Caco-2 (cell line): ENCODE data around the gene SORCS2. TPM values are rescaled to one million over a fixed set of nuclear protein-coding genes. Genes with fewer than 3 reads are reported as not detected.

Experiments used
- BruUV-seq: library from RNA; stranded (reverse); fragments of 400-500 nt; replicated peaks from 2 replicates; lab custom pipeline; 2021; lab: Mats Ljungman, UMichigan
- CTCF ChIA-PET: fragments of 300-600 bp; sonication (Branson Sonifier 250); formaldehyde crosslinking; loops from one replicate; lab custom pipeline; 2022; ENCODE audit warnings: antibody characterized with exemption; lab: Charles Lee
- POLR2A ChIA-PET: fragments of 300-600 bp; sonication (Branson Sonifier 250); formaldehyde crosslinking; loops from one replicate; lab custom pipeline; 2022; ENCODE audit warnings: antibody characterized with exemption; lab: Charles Lee
- DNase-seq, 2 experiments: peaks; one replicate each; pipeline versions ENCODE4 v3.0.0 to v3.0.0-alpha.2; 2020 to 2022
- H3K27me3 ChIP-seq: replicated peaks from 2 replicates; pipeline ENCODE4 v1.6.0; 2011; ENCODE audit warnings: low read length; ENCODE audit not compliant: control insufficient read depth, insufficient read depth
- H3K36me3 ChIP-seq: 2 replicates; pipeline ENCODE4 v1.5.1; 2011; ENCODE audit warnings: low read length; ENCODE audit not compliant: control insufficient read depth, insufficient read depth
- H3K4me1 ChIP-seq: fragments of 250-450 bp; sonication (Bioruptor Pico); 2 replicates; pipeline ENCODE4 v1.5.1; 2020; ENCODE audit warnings: mild to moderate bottlenecking
- H3K4me3 ChIP-seq: 2 replicates; pipeline ENCODE4 v1.5.1; 2011; ENCODE audit warnings: low read depth, mild to moderate bottlenecking, control low read depth, low read length
- H3K9me3 ChIP-seq: fragments of 250-450 bp; sonication (Bioruptor Pico); 2 replicates; pipeline ENCODE4 v1.5.1; 2020; ENCODE audit warnings: mild to moderate bottlenecking, moderate library complexity
- H3K27ac Mint-ChIP-seq: one replicate; pipeline ENCODE4 v1.8.0; 2022; ENCODE audit warnings: mixed read lengths; ENCODE audit not compliant: unreplicated experiment
- H3K27me3 Mint-ChIP-seq: one replicate; pipeline ENCODE4 v1.8.0; 2022; ENCODE audit warnings: mixed read lengths; ENCODE audit not compliant: insufficient read depth, unreplicated experiment
- H3K36me3 Mint-ChIP-seq: one replicate; pipeline ENCODE4 v1.8.0; 2022; ENCODE audit warnings: mild to moderate bottlenecking, mixed read lengths; ENCODE audit not compliant: insufficient read depth, unreplicated experiment
- H3K4me1 Mint-ChIP-seq: one replicate; pipeline ENCODE4 v1.8.0; 2022; ENCODE audit warnings: low read depth, mixed read lengths; ENCODE audit not compliant: unreplicated experiment
- H3K4me3 Mint-ChIP-seq: one replicate; pipeline ENCODE4 v1.8.0; 2022; ENCODE audit warnings: mild to moderate bottlenecking, moderate library complexity, mixed read lengths; ENCODE audit not compliant: unreplicated experiment
- H3K9me3 Mint-ChIP-seq: one replicate; pipeline ENCODE4 v1.8.0; 2022; ENCODE audit warnings: mixed read lengths; ENCODE audit not compliant: unreplicated experiment
- intact Hi-C: fragments of 100-400 bp; cut with micrococcal nuclease; formaldehyde crosslinking; loops from one replicate; pipeline ENCODE4 v1.10.0; 2022; ENCODE audit not compliant: unreplicated experiment
- total RNA-seq: library from RNA; stranded (reverse); gene quantifications from 2 replicates; pipeline ENCODE4 v1.2.3, GENCODE V29; 2022
- TF ChIP-seq, protein P1 (sequence below), 2 experiments: fragments of 200-600 bp in 1 of 2; IDR thresholded peaks; 1 replicate in 1 of 2; 2 replicates in 1 of 2; pipeline versions ENCODE4 v1.5.1 to v1.8.0; 2011 to 2022; ENCODE audit warnings: antibody characterized with exemption in 1 of 2, control low read depth in 1 of 2, inconsistent platforms in 1 of 2, low read depth in 1 of 2, low read length in 1 of 2, mild to moderate bottlenecking in 1 of 2, moderate library complexity in 1 of 2; ENCODE audit not compliant: insufficient read depth in 1 of 2, severe bottlenecking in 1 of 2, unreplicated experiment in 1 of 2

SORCS2 gene
- total RNA-seq, 1 experiment from 2014 or later: 1.6 TPM

- ChIA-PET CTCF (no interaction called here), POLR2A (no interaction called here)
- H3K27me3 ChIP-seq: no peaks in the 10 kb centered on the region
- H3K4me3 ChIP-seq: no peak overlapping the region
- no peaks in the 10 kb centered on the region for H3K9me3 Mint-ChIP-seq
- TF ChIP-seq, protein P1, sequence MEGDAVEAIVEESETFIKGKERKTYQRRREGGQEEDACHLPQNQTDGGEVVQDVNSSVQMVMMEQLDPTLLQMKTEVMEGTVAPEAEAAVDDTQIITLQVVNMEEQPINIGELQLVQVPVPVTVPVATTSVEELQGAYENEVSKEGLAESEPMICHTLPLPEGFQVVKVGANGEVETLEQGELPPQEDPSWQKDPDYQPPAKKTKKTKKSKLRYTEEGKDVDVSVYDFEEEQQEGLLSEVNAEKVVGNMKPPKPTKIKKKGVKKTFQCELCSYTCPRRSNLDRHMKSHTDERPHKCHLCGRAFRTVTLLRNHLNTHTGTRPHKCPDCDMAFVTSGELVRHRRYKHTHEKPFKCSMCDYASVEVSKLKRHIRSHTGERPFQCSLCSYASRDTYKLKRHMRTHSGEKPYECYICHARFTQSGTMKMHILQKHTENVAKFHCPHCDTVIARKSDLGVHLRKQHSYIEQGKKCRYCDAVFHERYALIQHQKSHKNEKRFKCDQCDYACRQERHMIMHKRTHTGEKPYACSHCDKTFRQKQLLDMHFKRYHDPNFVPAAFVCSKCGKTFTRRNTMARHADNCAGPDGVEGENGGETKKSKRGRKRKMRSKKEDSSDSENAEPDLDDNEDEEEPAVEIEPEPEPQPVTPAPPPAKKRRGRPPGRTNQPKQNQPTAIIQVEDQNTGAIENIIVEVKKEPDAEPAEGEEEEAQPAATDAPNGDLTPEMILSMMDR (IDR thresholded peaks at IDR 0.05; ENCODE audit: insufficient read depth in 1 of 2, low read depth in 1 of 2, low read length in 1 of 2, severe bottlenecking in 1 of 2, unreplicated experiment in 1 of 2): no peak
- intact Hi-C loops: no loop called here
- no peaks in the 10 kb centered on the region for H3K27me3 Mint-ChIP-seq
- no TSS peak for BruUV-seq
- H3K36me3 ChIP-seq: no peaks in the 10 kb centered on the region
- peaks cover 11% of the 10 kb centered on the region for H3K36me3 Mint-ChIP-seq
- H3K4me1 Mint-ChIP-seq: no peaks in the 10 kb centered on the region
- H3K27ac Mint-ChIP-seq: no peak overlapping the region
- H3K4me1 ChIP-seq: no peaks in the 10 kb centered on the region
- H3K9me3 ChIP-seq: no peaks in the 10 kb centered on the region
- no peak overlapping the region for H3K4me3 Mint-ChIP-seq
- DNase-seq: no peak
These were observed 196.9 kb downstream of the SORCS2 start for GRCh38 chr4:7389101-7389701.

- Histone ChIP-seq H3K27me3 (no peaks in the 10 kb centered on the region), H3K9me3 (no peaks in the 10 kb centered on the region), H3K4me1 (no peaks in the 10 kb centered on the region), H3K4me3 (no peak overlapping the region), H3K36me3 (no peaks in the 10 kb centered on the region)
- no peak overlapping the region for H3K4me3 Mint-ChIP-seq
- no peaks in the 10 kb centered on the region for H3K27me3 Mint-ChIP-seq
- no TSS peak for BruUV-seq
- peaks cover 11% of the 10 kb centered on the region for H3K36me3 Mint-ChIP-seq
- H3K27ac Mint-ChIP-seq: no peak overlapping the region
- POLR2A ChIA-PET: no interaction called here
- no peaks in the 10 kb centered on the region for H3K9me3 Mint-ChIP-seq
- H3K4me1 Mint-ChIP-seq: no peaks in the 10 kb centered on the region
- TF ChIP-seq, protein P1 (IDR thresholded peaks at IDR 0.05; ENCODE audit: insufficient read depth in 1 of 2, low read depth in 1 of 2, low read length in 1 of 2, severe bottlenecking in 1 of 2, unreplicated experiment in 1 of 2): no peak
- intact Hi-C loops: no loop called here
- CTCF ChIA-PET: no interaction called here
- DNase-seq: no peak
These were observed 197.4 kb downstream of the SORCS2 start for GRCh38 chr4:7389719-7390118.

- no peaks in the 10 kb centered on the region for H3K4me1 ChIP-seq
- ChIA-PET POLR2A (no interaction called here), CTCF (no interaction called here)
- no peaks in the 10 kb centered on the region for H3K36me3 ChIP-seq
- H3K27ac Mint-ChIP-seq: no peak overlapping the region
- no peak for DNase-seq
- H3K9me3 Mint-ChIP-seq: no peaks in the 10 kb centered on the region
- TF ChIP-seq, protein P1 (IDR thresholded peaks at IDR 0.05; ENCODE audit: insufficient read depth in 1 of 2, low read depth in 1 of 2, low read length in 1 of 2, severe bottlenecking in 1 of 2, unreplicated experiment in 1 of 2): no peak
- H3K4me3 ChIP-seq: no peak overlapping the region
- intact Hi-C loops: no loop called here
- no peaks in the 10 kb centered on the region for H3K9me3 ChIP-seq
- no peaks in the 10 kb centered on the region for H3K27me3 ChIP-seq
- no peaks in the 10 kb centered on the region for H3K27me3 Mint-ChIP-seq
- no peaks in the 10 kb centered on the region for H3K4me1 Mint-ChIP-seq
- H3K4me3 Mint-ChIP-seq: no peak overlapping the region
- no TSS peak for BruUV-seq
- peaks cover 11% of the 10 kb centered on the region for H3K36me3 Mint-ChIP-seq
These were observed 198.0 kb downstream of the SORCS2 start for GRCh38 chr4:7390336-7390735.
